HG03378 (cell line): ENCODE results near the gene ARAP1.

Experiments
- ATAC-seq: cut with Tn5 transposase; IDR thresholded peaks from one replicate; pipeline ENCODE4 v1.9.1; 2021; ENCODE audit warnings: mild to moderate bottlenecking, moderate library complexity; ENCODE audit not compliant: unreplicated experiment

ARAP1 gene

GRCh38 chr11:72780296-72781062 is 28.3 kb upstream of the ARAP1 start:
- no peak for ATAC-seq

- no peak for ATAC-seq
Measured at GRCh38 chr11:72779495-72780128, 27.4 kb upstream of the ARAP1 start.

- no peak for ATAC-seq
Measured at GRCh38 chr11:72778535-72779494, 26.6 kb upstream of the ARAP1 start.

GRCh38 chr11:72777755-72778278 is 25.6 kb upstream of the ARAP1 start:
- no peak for ATAC-seq

- no peak for ATAC-seq
Measured at GRCh38 chr11:72776844-72777754, 24.9 kb upstream of the ARAP1 start.

GRCh38 chr11:72776117-72776843 is 24.1 kb upstream of the ARAP1 start:
- no peak for ATAC-seq

- ATAC-seq, result no peak
Measured at GRCh38 chr11:72775288-72776110, 23.3 kb upstream of the ARAP1 start.

GRCh38 chr11:72774499-72774898 is 22.3 kb upstream of the ARAP1 start:
- no peak for ATAC-seq

- no peak for ATAC-seq
Measured at GRCh38 chr11:72773696-72774095, 21.5 kb upstream of the ARAP1 start.

GRCh38 chr11:72773291-72773690 is 21.1 kb upstream of the ARAP1 start:
- no peak for ATAC-seq

- ATAC-seq, result no peak
Measured at GRCh38 chr11:72772059-72772458, 19.9 kb upstream of the ARAP1 start.

- no peak for ATAC-seq
Measured at GRCh38 chr11:72771507-72771906, 19.3 kb upstream of the ARAP1 start.

- no peak for ATAC-seq
Measured at GRCh38 chr11:72770799-72771198, 18.6 kb upstream of the ARAP1 start.

GRCh38 chr11:72769680-72770079 is 17.5 kb upstream of the ARAP1 start:
- no peak for ATAC-seq

- no peak for ATAC-seq
Measured at GRCh38 chr11:72768581-72768980, 16.4 kb upstream of the ARAP1 start.

GRCh38 chr11:72767203-72768062 is 15.2 kb upstream of the ARAP1 start:
- no peak for ATAC-seq

GRCh38 chr11:72766152-72766902 is 14.1 kb upstream of the ARAP1 start:
- no peak for ATAC-seq
